ENCODE data around the gene CHPF2.
A peak's percentile ranks its signal among the peaks of the same experiment; 100 is the strongest.

CHPF2 gene

DNA sequence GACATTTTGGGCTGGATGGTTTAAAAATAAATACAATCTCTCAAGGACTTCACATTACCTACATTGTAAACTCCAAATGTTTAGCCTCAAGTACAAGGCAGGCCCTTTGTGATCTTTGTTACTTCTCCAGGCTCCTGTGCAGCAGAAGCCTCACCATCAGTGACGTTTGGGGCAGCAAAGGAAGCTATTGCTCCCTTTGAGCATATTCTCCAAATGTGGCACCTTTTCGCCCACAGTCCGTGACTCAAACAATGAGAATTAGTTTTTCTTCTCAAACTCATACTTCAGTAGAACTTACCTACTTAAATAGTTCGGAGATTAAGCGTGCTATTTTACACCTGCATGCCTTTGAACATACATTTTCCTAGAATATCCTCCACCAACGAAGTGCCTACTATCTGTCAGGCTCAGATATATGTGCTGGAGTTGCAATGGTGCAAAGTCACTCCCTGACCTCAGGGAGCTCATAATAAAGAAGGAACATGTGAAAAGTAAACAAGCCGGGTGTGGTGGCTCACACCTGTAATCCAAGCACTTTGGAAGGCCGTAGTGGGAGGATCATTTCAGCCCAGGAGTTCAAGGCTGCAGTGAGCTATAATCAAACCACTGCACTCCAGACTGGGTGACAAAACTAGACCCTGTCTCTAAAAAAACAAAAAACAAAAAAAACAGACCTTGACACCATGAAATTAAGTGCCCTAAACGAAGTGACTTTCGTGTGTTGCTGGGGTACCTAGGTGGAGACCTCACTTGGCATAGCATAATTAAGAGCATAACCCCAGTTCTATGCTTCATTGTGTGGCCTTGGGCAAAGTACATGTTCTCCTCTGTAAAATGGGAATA is 4.0 kb upstream of the CHPF2 start:
- Histone ChIP-seq H3K4me3 (ENCODE audit: insufficient read length, low read depth) (peak overlapping the region; percentile 59), H3K36me3 (ENCODE audit: insufficient read depth, insufficient read length, low read length) (peaks cover 30% of the 10 kb centered on the region), H3K9ac (ENCODE audit: insufficient read length, low read depth) (peak overlapping the region; percentile 74), H3K4me1 (ENCODE audit: insufficient read depth, insufficient read length) (no peaks in the 10 kb centered on the region), H3K27me3 (ENCODE audit: insufficient read depth, insufficient read length) (no peaks in the 10 kb centered on the region), H3K9me3 (ENCODE audit: insufficient read depth, low read length) (no peaks in the 10 kb centered on the region)
- no peak for DNase-seq (ENCODE audit: low read depth, low spot score)
- no peak for TF ChIP-seq YY1 (IDR thresholded peaks at IDR 0.05; ENCODE audit: insufficient read depth, insufficient read length)
- TF ChIP-seq SUZ12 (IDR thresholded peaks at IDR 0.05; ENCODE audit: extremely low read depth, insufficient read depth, insufficient read length) = no peak
- TF ChIP-seq ZNF274 (IDR thresholded peaks at IDR 0.05; ENCODE audit: low read depth, low read length) = no peak

DNA sequence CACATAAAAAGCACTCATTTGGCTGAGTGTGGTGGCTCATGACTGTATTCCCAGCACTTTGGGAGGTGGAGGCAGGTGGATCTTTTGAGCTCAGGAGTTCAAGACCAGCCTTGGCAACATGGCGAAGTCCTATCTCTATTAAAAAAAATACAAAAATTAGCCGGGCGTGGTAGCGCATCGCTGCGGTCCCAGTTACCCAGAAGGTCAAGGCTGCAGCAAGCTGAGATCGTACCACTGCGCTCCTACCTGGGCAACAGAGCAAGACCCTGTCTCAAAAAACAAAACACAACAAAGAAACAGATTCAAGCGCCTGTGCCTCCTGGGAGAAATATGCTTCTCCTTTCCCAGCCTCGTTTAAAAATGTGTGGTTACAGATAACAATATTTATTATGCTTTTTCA is 3.0 kb upstream of the CHPF2 start:
- no peak for TF ChIP-seq YY1 (IDR thresholded peaks at IDR 0.05; ENCODE audit: insufficient read depth, insufficient read length)
- TF ChIP-seq ZNF274 (IDR thresholded peaks at IDR 0.05; ENCODE audit: low read depth, low read length) = no peak
- TF ChIP-seq SUZ12 (IDR thresholded peaks at IDR 0.05; ENCODE audit: extremely low read depth, insufficient read depth, insufficient read length) = no peak
- Histone ChIP-seq H3K27me3 (ENCODE audit: insufficient read depth, insufficient read length) (no peaks in the 10 kb centered on the region), H3K36me3 (ENCODE audit: insufficient read depth, insufficient read length, low read length) (peaks cover 27% of the 10 kb centered on the region), H3K9me3 (ENCODE audit: insufficient read depth, low read length) (no peaks in the 10 kb centered on the region), H3K4me1 (ENCODE audit: insufficient read depth, insufficient read length) (no peaks in the 10 kb centered on the region), H3K4me3 (ENCODE audit: insufficient read length, low read depth) (no peak overlapping the region), H3K9ac (ENCODE audit: insufficient read length, low read depth) (no peak overlapping the region)
- DNase-seq (ENCODE audit: low read depth, low spot score) = no peak

DNA sequence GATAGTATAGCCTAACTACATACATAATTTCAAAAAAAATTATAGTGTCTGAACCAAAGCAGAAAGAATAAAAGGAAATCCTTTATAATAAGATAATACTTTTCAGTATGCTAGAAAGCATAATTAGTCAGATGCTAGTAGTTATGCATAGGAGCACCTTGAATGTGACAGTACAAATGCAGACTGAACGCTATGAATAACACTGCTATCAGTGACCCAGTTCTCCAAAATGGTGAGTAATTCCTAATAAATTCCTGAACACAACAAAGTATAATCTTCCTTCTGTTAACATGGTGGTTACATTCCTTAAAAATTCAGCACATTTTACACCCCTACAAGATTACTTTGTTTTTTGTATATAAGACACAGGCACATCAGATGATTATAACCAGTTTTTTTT is 1.2 kb upstream of the CHPF2 start:
- H3K9ac ChIP-seq (ENCODE audit: insufficient read length, low read depth) = no peak overlapping the region
- DNase-seq (ENCODE audit: low read depth, low spot score) = no peak
- peaks cover 27% of the 10 kb centered on the region for H3K36me3 ChIP-seq (ENCODE audit: insufficient read depth, insufficient read length, low read length)
- no peaks in the 10 kb centered on the region for H3K9me3 ChIP-seq (ENCODE audit: insufficient read depth, low read length)
- H3K27me3 ChIP-seq (ENCODE audit: insufficient read depth, insufficient read length) = no peaks in the 10 kb centered on the region
- no peak for TF ChIP-seq SUZ12 (IDR thresholded peaks at IDR 0.05; ENCODE audit: extremely low read depth, insufficient read depth, insufficient read length)
- TF ChIP-seq YY1 (IDR thresholded peaks at IDR 0.05; ENCODE audit: insufficient read depth, insufficient read length) = no peak
- no peak for TF ChIP-seq ZNF274 (IDR thresholded peaks at IDR 0.05; ENCODE audit: low read depth, low read length)
- H3K4me1 ChIP-seq (ENCODE audit: insufficient read depth, insufficient read length) = no peaks in the 10 kb centered on the region
- H3K4me3 ChIP-seq (ENCODE audit: insufficient read length, low read depth) = no peak overlapping the region

DNA sequence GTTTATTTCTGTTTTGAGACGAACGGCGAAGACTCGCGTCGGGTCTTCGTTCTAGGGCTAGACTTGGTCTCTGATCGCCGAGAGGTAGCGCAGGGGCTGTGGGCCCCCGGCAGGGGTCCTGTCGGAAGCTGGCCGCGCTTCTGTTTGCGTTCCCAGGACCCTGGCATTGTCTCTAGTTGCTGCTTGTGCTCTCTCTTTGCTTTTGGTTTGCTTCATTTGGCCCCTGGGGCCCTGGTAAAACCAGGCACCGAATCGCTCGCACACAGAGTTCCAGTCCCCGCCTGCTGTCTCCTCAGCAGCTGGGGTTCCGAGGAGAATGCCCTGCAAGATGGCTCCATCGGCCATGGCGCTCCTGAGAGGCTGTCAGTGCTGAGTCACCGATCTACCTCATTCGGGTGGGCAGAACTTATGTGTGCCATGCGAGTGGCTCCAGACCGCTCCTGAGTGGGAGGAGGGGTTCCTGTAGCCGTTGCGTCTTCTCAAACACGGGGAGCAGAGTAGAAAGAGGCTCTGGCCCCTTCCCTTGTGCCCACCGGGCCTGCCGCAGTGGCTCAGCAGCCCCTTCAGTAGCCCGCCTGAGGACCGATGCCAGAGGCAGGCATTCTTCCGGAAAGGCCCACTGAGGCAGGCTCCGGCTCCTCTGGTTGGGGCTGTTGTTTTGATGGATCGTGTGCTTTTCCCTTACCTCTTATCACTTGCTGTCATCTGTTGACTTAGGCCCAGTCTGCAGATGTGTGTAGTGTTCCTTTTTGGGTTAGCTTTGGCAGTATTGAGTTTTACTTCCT is 826 bp downstream of the CHPF2 start:
- no peaks in the 10 kb centered on the region for H3K4me1 ChIP-seq (ENCODE audit: insufficient read depth, insufficient read length)
- no peak for DNase-seq (ENCODE audit: low read depth, low spot score)
- H3K9me3 ChIP-seq (ENCODE audit: insufficient read depth, low read length) = no peaks in the 10 kb centered on the region
- TF ChIP-seq YY1 (IDR thresholded peaks at IDR 0.05; ENCODE audit: insufficient read depth, insufficient read length) (no peak), ZNF274 (IDR thresholded peaks at IDR 0.05; ENCODE audit: low read depth, low read length) (no peak), SUZ12 (IDR thresholded peaks at IDR 0.05; ENCODE audit: extremely low read depth, insufficient read depth, insufficient read length) (no peak)
- H3K27me3 ChIP-seq (ENCODE audit: insufficient read depth, insufficient read length) = no peaks in the 10 kb centered on the region
- peak overlapping the region; percentile 86 for H3K9ac ChIP-seq (ENCODE audit: insufficient read length, low read depth)
- peak overlapping the region; percentile 88 for H3K4me3 ChIP-seq (ENCODE audit: insufficient read length, low read depth)
- H3K36me3 ChIP-seq (ENCODE audit: insufficient read depth, insufficient read length, low read length) = peaks cover 44% of the 10 kb centered on the region

DNA sequence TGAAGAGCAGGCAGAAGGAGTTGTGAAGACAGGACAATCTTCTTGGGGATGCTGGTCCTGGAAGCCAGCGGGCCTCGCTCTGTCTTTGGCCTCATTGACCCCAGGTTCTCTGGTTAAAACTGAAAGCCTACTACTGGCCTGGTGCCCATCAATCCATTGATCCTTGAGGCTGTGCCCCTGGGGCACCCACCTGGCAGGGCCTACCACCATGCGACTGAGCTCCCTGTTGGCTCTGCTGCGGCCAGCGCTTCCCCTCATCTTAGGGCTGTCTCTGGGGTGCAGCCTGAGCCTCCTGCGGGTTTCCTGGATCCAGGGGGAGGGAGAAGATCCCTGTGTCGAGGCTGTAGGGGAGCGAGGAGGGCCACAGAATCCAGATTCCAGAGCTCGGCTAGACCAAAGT is 1.5 kb downstream of the CHPF2 start:
- peak overlapping the region; percentile 86 for H3K9ac ChIP-seq (ENCODE audit: insufficient read length, low read depth)
- no peaks in the 10 kb centered on the region for H3K9me3 ChIP-seq (ENCODE audit: insufficient read depth, low read length)
- H3K36me3 ChIP-seq (ENCODE audit: insufficient read depth, insufficient read length, low read length) = peaks cover 49% of the 10 kb centered on the region
- no peak for DNase-seq (ENCODE audit: low read depth, low spot score)
- no peaks in the 10 kb centered on the region for H3K4me1 ChIP-seq (ENCODE audit: insufficient read depth, insufficient read length)
- no peak overlapping the region for H3K4me3 ChIP-seq (ENCODE audit: insufficient read length, low read depth)
- no peak for TF ChIP-seq YY1 (IDR thresholded peaks at IDR 0.05; ENCODE audit: insufficient read depth, insufficient read length)
- no peak for TF ChIP-seq SUZ12 (IDR thresholded peaks at IDR 0.05; ENCODE audit: extremely low read depth, insufficient read depth, insufficient read length)
- no peak for TF ChIP-seq ZNF274 (IDR thresholded peaks at IDR 0.05; ENCODE audit: low read depth, low read length)
- no peaks in the 10 kb centered on the region for H3K27me3 ChIP-seq (ENCODE audit: insufficient read depth, insufficient read length)

DNA sequence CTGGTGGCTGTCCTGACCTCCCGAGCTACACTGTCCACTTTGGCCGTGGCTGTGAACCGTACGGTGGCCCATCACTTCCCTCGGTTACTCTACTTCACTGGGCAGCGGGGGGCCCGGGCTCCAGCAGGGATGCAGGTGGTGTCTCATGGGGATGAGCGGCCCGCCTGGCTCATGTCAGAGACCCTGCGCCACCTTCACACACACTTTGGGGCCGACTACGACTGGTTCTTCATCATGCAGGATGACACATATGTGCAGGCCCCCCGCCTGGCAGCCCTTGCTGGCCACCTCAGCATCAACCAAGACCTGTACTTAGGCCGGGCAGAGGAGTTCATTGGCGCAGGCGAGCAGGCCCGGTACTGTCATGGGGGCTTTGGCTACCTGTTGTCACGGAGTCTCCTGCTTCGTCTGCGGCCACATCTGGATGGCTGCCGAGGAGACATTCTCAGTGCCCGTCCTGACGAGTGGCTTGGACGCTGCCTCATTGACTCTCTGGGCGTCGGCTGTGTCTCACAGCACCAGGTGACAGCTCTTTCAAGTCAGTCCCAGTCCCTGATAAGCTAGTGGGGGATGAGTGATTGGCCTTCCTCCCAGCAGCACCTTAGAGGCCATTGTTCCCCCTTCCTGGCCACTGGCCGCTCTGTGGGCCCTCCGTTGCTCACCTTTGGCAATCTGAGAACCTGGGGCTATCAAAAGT is 3.0 kb downstream of the CHPF2 start:
- TF ChIP-seq SUZ12 (IDR thresholded peaks at IDR 0.05; ENCODE audit: extremely low read depth, insufficient read depth, insufficient read length) (no peak), YY1 (IDR thresholded peaks at IDR 0.05; ENCODE audit: insufficient read depth, insufficient read length) (no peak), ZNF274 (IDR thresholded peaks at IDR 0.05; ENCODE audit: low read depth, low read length) (no peak)
- no peaks in the 10 kb centered on the region for H3K9me3 ChIP-seq (ENCODE audit: insufficient read depth, low read length)
- no peaks in the 10 kb centered on the region for H3K4me1 ChIP-seq (ENCODE audit: insufficient read depth, insufficient read length)
- H3K4me3 ChIP-seq (ENCODE audit: insufficient read length, low read depth) = no peak overlapping the region
- H3K9ac ChIP-seq (ENCODE audit: insufficient read length, low read depth) = no peak overlapping the region
- DNase-seq (ENCODE audit: low read depth, low spot score) = no peak
- no peaks in the 10 kb centered on the region for H3K27me3 ChIP-seq (ENCODE audit: insufficient read depth, insufficient read length)
- H3K36me3 ChIP-seq (ENCODE audit: insufficient read depth, insufficient read length, low read length) = peaks cover 62% of the 10 kb centered on the region
